IMR-90 (cell line): ENCODE results near the gene BRF1. TPM values are rescaled to one million over a fixed set of nuclear protein-coding genes. Genes with fewer than 3 reads are reported as not detected.
A peak's percentile ranks its signal among the peaks of the same experiment; 100 is the strongest.

Experiments used
- ATAC-seq: fragments of 200-7000 bp; cut with Tn5 transposase; 2 replicates; pipeline ENCODE4 v1.9.1; 2020; ENCODE audit warnings: low read depth, mild to moderate bottlenecking, moderate library complexity
- BruUV-seq: library from RNA; stranded (reverse); fragments of 400-500 nt; replicated peaks from 2 replicates; lab custom pipeline; 2021; lab: Mats Ljungman, UMichigan
- CTCF ChIA-PET: fragments of 300-600 bp; formaldehyde crosslinking; extraction: SDS; loops from one replicate; lab custom pipeline; 2021; ENCODE audit warnings: antibody characterized with exemption; lab: Yijun Ruan, JAX
- POLR2A ChIA-PET: fragments of 300-600 bp; sonication (Branson Sonifier 250); formaldehyde crosslinking; loops from one replicate; lab custom pipeline; 2022; ENCODE audit warnings: antibody characterized with exemption; ENCODE audit not compliant: unreplicated experiment; lab: Charles Lee
- DNase-seq: peaks from one replicate; pipeline ENCODE4 v3.0.0; 2013
- H2AFZ ChIP-seq: replicated peaks from 2 replicates; pipeline ENCODE3; 2013; ENCODE audit warnings: low read length, mild to moderate bottlenecking; ENCODE audit not compliant: poor library complexity
- H2AK5ac ChIP-seq: 2 replicates; pipeline ENCODE4 v1.6.1; 2013; ENCODE audit warnings: low read depth, low read length, inconsistent platforms
- H2AK9ac ChIP-seq: replicated peaks from 2 replicates; pipeline ENCODE3; 2013; ENCODE audit warnings: mild to moderate bottlenecking, low read depth, low read length, moderate library complexity; ENCODE audit not compliant: poor library complexity
- H2BK120ac ChIP-seq: 2 replicates; pipeline ENCODE4 v1.6.1; 2013; ENCODE audit warnings: low read depth, low read length, inconsistent platforms
- H2BK15ac ChIP-seq: 3 replicates; pipeline ENCODE4 v1.6.1; 2013; ENCODE audit warnings: low read depth, low read length, inconsistent platforms
- H2BK20ac ChIP-seq: 2 replicates; pipeline ENCODE4 v1.6.1; 2013; ENCODE audit warnings: low read depth, mild to moderate bottlenecking, inconsistent platforms, low read length, moderate library complexity
- H2BK5ac ChIP-seq: 2 replicates; pipeline ENCODE4 v1.6.1; 2013; ENCODE audit warnings: mild to moderate bottlenecking, low read depth, low read length, inconsistent platforms; ENCODE audit not compliant: poor library complexity, severe bottlenecking
- H3K14ac ChIP-seq: replicated peaks from 2 replicates; pipeline ENCODE4 v1.6.1; 2013; ENCODE audit warnings: low read depth, low read length, inconsistent platforms
- H3K18ac ChIP-seq: 2 replicates; pipeline ENCODE4 v1.6.1; 2013; ENCODE audit warnings: low read depth, low read length, control low read depth
- H3K23ac ChIP-seq: 2 replicates; pipeline ENCODE4 v1.6.1; 2013; ENCODE audit warnings: low read depth, low read length, inconsistent platforms
- H3K27ac ChIP-seq: 2 replicates; pipeline ENCODE4 v1.5.1; 2013; ENCODE audit warnings: mild to moderate bottlenecking, control low read depth, low read length; ENCODE audit not compliant: insufficient read depth
- H3K27me3 ChIP-seq: 2 replicates; pipeline ENCODE4 v1.6.1; 2013; ENCODE audit warnings: low read length; ENCODE audit not compliant: control insufficient read depth, insufficient read depth
- H3K36me3 ChIP-seq: 2 replicates; pipeline ENCODE4 v1.6.1; 2013; ENCODE audit warnings: low read length, mixed read lengths; ENCODE audit not compliant: control insufficient read depth, insufficient read depth
- H3K4ac ChIP-seq: 2 replicates; pipeline ENCODE4 v1.6.1; 2013; ENCODE audit warnings: low read depth, low read length, inconsistent platforms
- H3K4me1 ChIP-seq: 2 replicates; pipeline ENCODE4 v1.6.1; 2013; ENCODE audit warnings: low read length, mixed read lengths; ENCODE audit not compliant: control insufficient read depth, insufficient read depth
- H3K4me2 ChIP-seq: 2 replicates; pipeline ENCODE4 v1.6.1; 2013; ENCODE audit warnings: low read depth, mild to moderate bottlenecking, control low read depth, low read length, moderate library complexity
- H3K4me3 ChIP-seq: 2 replicates; pipeline ENCODE4 v1.5.1; 2013; ENCODE audit warnings: low read depth, mild to moderate bottlenecking, control low read depth, low read length, moderate library complexity; ENCODE audit not compliant: insufficient read depth
- H3K56ac ChIP-seq: 2 replicates; pipeline ENCODE4 v1.6.1; 2013; ENCODE audit warnings: low read length, inconsistent platforms; ENCODE audit not compliant: insufficient read depth; ENCODE audit errors: extremely low read depth
- H3K79me1 ChIP-seq, 2 experiments: 2 replicates each; pipeline ENCODE4 v1.6.1; 2013; ENCODE audit warnings: low read length in 2 of 2, inconsistent platforms in 1 of 2, low read depth in 1 of 2
- H3K9ac ChIP-seq: 2 replicates; pipeline ENCODE4 v1.6.1; 2013; ENCODE audit warnings: low read depth, low read length, control low read depth
- H3K9me1 ChIP-seq: 2 replicates; pipeline ENCODE4 v1.6.1; 2013; ENCODE audit warnings: low read length, inconsistent platforms; ENCODE audit not compliant: insufficient read depth
- H3K9me3 ChIP-seq: 2 replicates; pipeline ENCODE4 v1.6.1; 2013; ENCODE audit warnings: low read length; ENCODE audit not compliant: control insufficient read depth, insufficient read depth
- H4K20me1 ChIP-seq: 2 replicates; pipeline ENCODE4 v1.6.1; 2013; ENCODE audit warnings: low read length, inconsistent platforms; ENCODE audit not compliant: insufficient read depth
- H4K5ac ChIP-seq: 2 replicates; pipeline ENCODE4 v1.6.1; 2013; ENCODE audit warnings: mild to moderate bottlenecking, low read depth, low read length, control low read depth
- H4K8ac ChIP-seq, 2 experiments: 2 replicates each; pipeline ENCODE4 v1.6.1; 2013; ENCODE audit warnings: low read depth in 2 of 2, low read length in 2 of 2, control low read depth in 1 of 2, inconsistent platforms in 1 of 2
- H4K91ac ChIP-seq: 2 replicates; pipeline ENCODE4 v1.6.1; 2013; ENCODE audit warnings: low read depth, low read length, inconsistent platforms; ENCODE audit not compliant: insufficient read depth
- CEBPB ChIP-seq: IDR thresholded peaks from 2 replicates; pipeline ENCODE4 v1.6.1; 2012; ENCODE audit warnings: low read depth, low read length, improper control_type of control experiment
- CHD1 ChIP-seq: IDR thresholded peaks from 2 replicates; pipeline ENCODE4 v1.6.1; 2012; ENCODE audit warnings: low read depth, low read length, improper control_type of control experiment
- FOS ChIP-seq: fragments of 150-350 bp; IDR thresholded peaks from 2 replicates; pipeline ENCODE4 v1.6.1; 2016; ENCODE audit warnings: low read depth, low read length
- MAFK ChIP-seq: IDR thresholded peaks from 2 replicates; pipeline ENCODE4 v1.6.1; 2012; ENCODE audit warnings: low read depth, low read length, improper control_type of control experiment
- MXI1 ChIP-seq: IDR thresholded peaks from 2 replicates; pipeline ENCODE4 v1.6.1; 2012; ENCODE audit warnings: low read depth, mild to moderate bottlenecking, low read length, moderate library complexity, borderline replicate concordance
- NFE2L2 ChIP-seq: fragments of 150-350 bp; IDR thresholded peaks from 2 replicates; pipeline ENCODE4 v1.6.1; 2016; ENCODE audit warnings: low read depth, mild to moderate bottlenecking, low read length
- RAD21 ChIP-seq: IDR thresholded peaks from 2 replicates; pipeline ENCODE4 v1.6.1; 2012; ENCODE audit warnings: low read length, improper control_type of control experiment
- SMC3 ChIP-seq: fragments of 150-350 bp; IDR thresholded peaks from 2 replicates; pipeline ENCODE4 v1.6.1; 2016; ENCODE audit warnings: low read depth, mild to moderate bottlenecking, antibody characterized with exemption, low read length, moderate library complexity
- WGBS, 2 experiments: methylation state at CpG; one replicate each; pipeline versions ENCODE4 v1.1.5 to v1.1.7; 2013; ENCODE audit warnings: missing lambda C conversion rate in 2 of 2; ENCODE audit not compliant: insufficient read length in 1 of 2; ENCODE audit errors: extremely low coverage in 2 of 2; 5-methylcytosine and 5-hydroxymethylcytosine counted together
- dilution Hi-C: fragments of 300-500 bp; cut with HindIII; formaldehyde crosslinking; loops from one replicate; pipeline ENCODE4 v1.14.3; 2018; ENCODE audit warnings: low sequenced_read_pairs; ENCODE audit not compliant: unreplicated experiment
- in situ Hi-C: fragments of 300-500 bp; cut with MboI; formaldehyde crosslinking; loops from 3 replicates; pipeline ENCODE4 v1.14.3; 2019; ENCODE audit warnings: low sequenced_read_pairs, inconsistent platforms, mixed read lengths
- intact Hi-C: fragments of 100-400 bp; cut with micrococcal nuclease; formaldehyde crosslinking; loops from 2 replicates; pipeline ENCODE4 v1.10.0; 2022
- polyA plus RNA-seq, 3 experiments: library from polyadenylated mRNA; depleted of rRNA; stranded (reverse); fragments of >200 nt; gene quantifications; 2 replicates each; pipeline ENCODE4 v1.2.3, GENCODE V29; 2012; ENCODE audit warnings: low replicate concordance in 1 of 3
- total RNA-seq: library from RNA; depleted of rRNA; stranded (reverse); fragments of >200 nt; gene quantifications from 2 replicates; pipeline ENCODE4 v1.2.3, GENCODE V29; 2012
- TF ChIP-seq, protein P1 (sequence below): conservative IDR thresholded peaks from 2 replicates; pipeline ENCODE4 v1.5.1; 2012; ENCODE audit warnings: mild to moderate bottlenecking, low read depth, low read length, improper control_type of control experiment
- TF ChIP-seq, protein P2 (sequence below): fragments of 150-350 bp; IDR thresholded peaks from 2 replicates; pipeline ENCODE4 v1.6.1; 2017; ENCODE audit warnings: mild to moderate bottlenecking, antibody characterized with exemption, low read length, low read depth
- TF ChIP-seq, protein P3 (sequence below): fragments of 150-350 bp; IDR thresholded peaks from 2 replicates; pipeline ENCODE4 v1.6.1; 2016; ENCODE audit warnings: low read depth, mild to moderate bottlenecking, low read length, moderate library complexity, borderline replicate concordance

The BRF1 gene
- total and polyA plus RNA-seq, 2 of the 4 experiments (the other 2 are of a cell fraction): 12.4 to 16.7 TPM

DNA sequence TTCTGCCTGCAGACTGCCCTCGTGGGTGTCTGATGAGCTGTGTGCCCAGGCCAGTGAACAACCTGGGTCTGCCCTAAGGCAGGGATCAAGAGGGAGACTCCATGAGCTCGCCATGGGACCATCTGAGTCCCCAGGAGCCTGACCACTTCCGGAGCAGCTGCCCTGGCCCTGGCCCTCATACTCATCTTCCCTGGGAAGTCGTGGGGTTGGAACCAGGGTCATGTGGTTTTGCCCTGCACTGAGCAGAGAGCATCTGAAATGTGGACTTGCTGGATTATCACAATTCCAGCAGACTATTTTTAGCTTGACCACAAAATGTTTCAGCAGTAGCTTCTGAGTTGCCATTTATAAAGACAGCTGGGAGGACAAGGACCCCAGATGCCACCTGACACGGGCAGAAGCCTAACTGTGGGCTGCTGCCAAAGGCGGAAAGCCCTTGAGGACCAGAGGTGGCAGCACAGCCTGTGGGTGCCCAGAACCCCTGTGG is 45.7 kb downstream of the BRF1 start:
- peak; percentile 40 for ATAC-seq
- intact Hi-C loops: no loop called here
- CTCF ChIA-PET: interaction anchor here (0.6 kb wide), 1 partner anchor 11 kb away, joined by 3 read pairs; no protein-coding TSS in a partner anchor

More for the DNA sequence above, 45.7 kb downstream of the BRF1 start:
- no peak overlapping the region; the same call in 1 of the 2 replicates for H2AK5ac ChIP-seq
- no peak overlapping the region for H2BK5ac ChIP-seq
- WGBS, 2 experiments: 78% methylated on average over 5 of the region's 6 CpGs; no CpG with 5 or more reads in 1 of the 2 experiments
- H3K9me1 ChIP-seq: 0 out of 2 replicates have a peak, but pooled peaks cover 13% of the 10 kb centered on the region
- BruUV-seq: no TSS peak
- no peak overlapping the region for H4K91ac ChIP-seq
- peak overlapping the region; percentile 91 for H2AK9ac ChIP-seq
- H3K23ac ChIP-seq: no peak overlapping the region
- H3K18ac ChIP-seq: no peak overlapping the region
- no peak overlapping the region for H3K9ac ChIP-seq
- no peak overlapping the region for H3K4me2 ChIP-seq
- peaks cover 33% of the 10 kb centered on the region for H3K36me3 ChIP-seq
- no peak overlapping the region for H3K14ac ChIP-seq
- dilution Hi-C loops: no loop called here
- H4K8ac ChIP-seq: no peak overlapping the region
- POLR2A ChIA-PET: no interaction called here
- peaks cover 12% of the 10 kb centered on the region for H4K20me1 ChIP-seq
- H3K9me3 ChIP-seq: no peaks in the 10 kb centered on the region
- H3K4me1 ChIP-seq: peaks cover 6% of the 10 kb centered on the region
- DNase-seq: peak; percentile 28
- H3K79me1 ChIP-seq: peaks cover 18 to 32% of the 10 kb centered on the region in 2 experiments
- peak overlapping the region; percentile 21 for H2AFZ ChIP-seq
- H3K27ac ChIP-seq: no peak overlapping the region
- no peak overlapping the region for H4K5ac ChIP-seq
- no peak overlapping the region for H3K56ac ChIP-seq
- no peak overlapping the region for H3K4me3 ChIP-seq
- in situ Hi-C loops: no loop called here
- no peak overlapping the region for H3K4ac ChIP-seq
- H2BK15ac ChIP-seq: no peak overlapping the region
- H3K27me3 ChIP-seq: no peaks in the 10 kb centered on the region
- no peak overlapping the region for H2BK20ac ChIP-seq
- TF ChIP-seq, protein P1, sequence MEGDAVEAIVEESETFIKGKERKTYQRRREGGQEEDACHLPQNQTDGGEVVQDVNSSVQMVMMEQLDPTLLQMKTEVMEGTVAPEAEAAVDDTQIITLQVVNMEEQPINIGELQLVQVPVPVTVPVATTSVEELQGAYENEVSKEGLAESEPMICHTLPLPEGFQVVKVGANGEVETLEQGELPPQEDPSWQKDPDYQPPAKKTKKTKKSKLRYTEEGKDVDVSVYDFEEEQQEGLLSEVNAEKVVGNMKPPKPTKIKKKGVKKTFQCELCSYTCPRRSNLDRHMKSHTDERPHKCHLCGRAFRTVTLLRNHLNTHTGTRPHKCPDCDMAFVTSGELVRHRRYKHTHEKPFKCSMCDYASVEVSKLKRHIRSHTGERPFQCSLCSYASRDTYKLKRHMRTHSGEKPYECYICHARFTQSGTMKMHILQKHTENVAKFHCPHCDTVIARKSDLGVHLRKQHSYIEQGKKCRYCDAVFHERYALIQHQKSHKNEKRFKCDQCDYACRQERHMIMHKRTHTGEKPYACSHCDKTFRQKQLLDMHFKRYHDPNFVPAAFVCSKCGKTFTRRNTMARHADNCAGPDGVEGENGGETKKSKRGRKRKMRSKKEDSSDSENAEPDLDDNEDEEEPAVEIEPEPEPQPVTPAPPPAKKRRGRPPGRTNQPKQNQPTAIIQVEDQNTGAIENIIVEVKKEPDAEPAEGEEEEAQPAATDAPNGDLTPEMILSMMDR: no peak
- TF ChIP-seq FOS (no peak), MXI1 (no peak), NFE2L2 (no peak), RAD21 (no peak), CHD1 (no peak), MAFK (no peak), SMC3 (no peak), CEBPB (no peak)
- TF ChIP-seq, protein P2, sequence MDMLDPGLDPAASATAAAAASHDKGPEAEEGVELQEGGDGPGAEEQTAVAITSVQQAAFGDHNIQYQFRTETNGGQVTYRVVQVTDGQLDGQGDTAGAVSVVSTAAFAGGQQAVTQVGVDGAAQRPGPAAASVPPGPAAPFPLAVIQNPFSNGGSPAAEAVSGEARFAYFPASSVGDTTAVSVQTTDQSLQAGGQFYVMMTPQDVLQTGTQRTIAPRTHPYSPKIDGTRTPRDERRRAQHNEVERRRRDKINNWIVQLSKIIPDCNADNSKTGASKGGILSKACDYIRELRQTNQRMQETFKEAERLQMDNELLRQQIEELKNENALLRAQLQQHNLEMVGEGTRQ: no peak
- TF ChIP-seq, protein P3, sequence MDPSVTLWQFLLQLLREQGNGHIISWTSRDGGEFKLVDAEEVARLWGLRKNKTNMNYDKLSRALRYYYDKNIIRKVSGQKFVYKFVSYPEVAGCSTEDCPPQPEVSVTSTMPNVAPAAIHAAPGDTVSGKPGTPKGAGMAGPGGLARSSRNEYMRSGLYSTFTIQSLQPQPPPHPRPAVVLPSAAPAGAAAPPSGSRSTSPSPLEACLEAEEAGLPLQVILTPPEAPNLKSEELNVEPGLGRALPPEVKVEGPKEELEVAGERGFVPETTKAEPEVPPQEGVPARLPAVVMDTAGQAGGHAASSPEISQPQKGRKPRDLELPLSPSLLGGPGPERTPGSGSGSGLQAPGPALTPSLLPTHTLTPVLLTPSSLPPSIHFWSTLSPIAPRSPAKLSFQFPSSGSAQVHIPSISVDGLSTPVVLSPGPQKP: no peak
- H2BK120ac ChIP-seq: no peak overlapping the region
